SK-N-SH (cell line): Measurements from ENCODE around the gene GPR152. TPM values are rescaled to one million over a fixed set of nuclear protein-coding genes. Genes with fewer than 3 reads are reported as not detected.

Experiments
- CTCF ChIA-PET: fragments of 300-600, 350-600 bp; formaldehyde crosslinking; extraction: SDS; loops from one replicate; lab custom pipeline; 2021; lab: Yijun Ruan, JAX
- POLR2A ChIA-PET: fragments of 350-600 bp; sonication (Branson Sonifier 250); formaldehyde crosslinking; extraction: SDS; loops from one replicate; lab custom pipeline; 2020; ENCODE audit warnings: antibody characterized with exemption, inconsistent platforms; lab: Yijun Ruan, JAX
- DNase-seq: peaks from one replicate; pipeline ENCODE4 v3.0.0; 2012
- H2AFZ ChIP-seq: fragments of 200-600 bp; sonication (generic); 2 replicates; pipeline ENCODE4 v1.8.1; 2016; ENCODE audit warnings: antibody characterized with exemption, mild to moderate bottlenecking, low read depth
- H3F3A ChIP-seq: fragments of 200-600 bp; sonication (generic); replicated peaks from 2 replicates; pipeline ENCODE3; 2016; ENCODE audit warnings: antibody characterized with exemption, mild to moderate bottlenecking; ENCODE audit not compliant: insufficient read depth
- H3K27ac ChIP-seq, 2 experiments: fragments of 200-500 bp in 1 of 2; fragments of 200-600 bp in 1 of 2; sonication (Bioruptor generic) in 1 of 2; sonication (generic), shearing (Covaris generic) in 1 of 2; 2 replicates each; pipeline versions ENCODE4 v1.5.1 to v1.6.1; 2014 to 2016; ENCODE audit warnings: low read depth in 2 of 2, inconsistent platforms in 1 of 2, low read length in 1 of 2, mild to moderate bottlenecking in 1 of 2, mixed read lengths in 1 of 2
- H3K27me3 ChIP-seq: fragments of 200-600 bp; sonication (generic), shearing (Covaris generic); 2 replicates; pipeline ENCODE4 v1.6.1; 2016; ENCODE audit warnings: mixed run types; ENCODE audit not compliant: insufficient read depth
- H3K36me3 ChIP-seq, 2 experiments: fragments of 200-500 bp in 1 of 2; fragments of 200-600 bp in 1 of 2; sonication (Bioruptor generic) in 1 of 2; sonication (generic) in 1 of 2; replicated peaks in 1 of 2; 2 replicates each; pipeline versions ENCODE3 to v1.5.1; 2014 to 2016; ENCODE audit warnings: low read length in 1 of 2, mild to moderate bottlenecking in 1 of 2; ENCODE audit not compliant: insufficient read depth in 2 of 2, control insufficient read depth in 1 of 2
- H3K4me1 ChIP-seq, 2 experiments: fragments of 200-500 bp in 1 of 2; fragments of 200-600 bp in 1 of 2; sonication (Bioruptor generic) in 1 of 2; sonication (generic), shearing (Covaris generic) in 1 of 2; 2 replicates each; pipeline versions ENCODE4 v1.5.1 to v1.6.1; 2014 to 2016; ENCODE audit warnings: low read depth in 1 of 2, low read length in 1 of 2, mixed run types in 1 of 2; ENCODE audit not compliant: insufficient read depth in 2 of 2, control insufficient read depth in 1 of 2
- H3K4me2 ChIP-seq: fragments of 200-600 bp; sonication (generic), shearing (Covaris generic); 2 replicates; pipeline ENCODE4 v1.6.1; 2017; ENCODE audit warnings: mixed run types
- H3K4me3 ChIP-seq, 2 experiments: fragments of 200-500 bp in 1 of 2; fragments of 200-600 bp in 1 of 2; sonication (Bioruptor generic) in 1 of 2; sonication (generic), shearing (Covaris generic) in 1 of 2; 2 replicates each; pipeline versions ENCODE4 v1.5.1 to v1.8.1; 2014 to 2016; ENCODE audit warnings: low read depth in 2 of 2, inconsistent platforms in 1 of 2, low read length in 1 of 2, mild to moderate bottlenecking in 1 of 2, mixed read lengths in 1 of 2, moderate library complexity in 1 of 2
- H3K79me2 ChIP-seq: fragments of 200-600 bp; sonication (generic); 2 replicates; pipeline ENCODE4 v1.8.1; 2017; ENCODE audit warnings: mild to moderate bottlenecking; ENCODE audit not compliant: insufficient read depth
- H3K9ac ChIP-seq: fragments of 200-600 bp; sonication (generic); 2 replicates; pipeline ENCODE4 v1.6.1; 2017; ENCODE audit warnings: mixed run types
- H3K9me2 ChIP-seq: fragments of 200-600 bp; sonication (generic); 2 replicates; pipeline ENCODE4 v1.6.1; 2017; ENCODE audit warnings: mixed run types
- H3K9me3 ChIP-seq: fragments of 200-600 bp; sonication (generic); 2 replicates; pipeline ENCODE4 v1.6.1; 2017; ENCODE audit warnings: mixed run types, mild to moderate bottlenecking, moderate library complexity
- H4K20me1 ChIP-seq: fragments of 200-600 bp; sonication (generic); 2 replicates; pipeline ENCODE4 v1.6.1; 2017; ENCODE audit warnings: mild to moderate bottlenecking, mixed run types; ENCODE audit not compliant: insufficient read depth
- ELF1 ChIP-seq: IDR thresholded peaks from 2 replicates; pipeline ENCODE4 v1.4.0; 2012
- EP300 ChIP-seq, 2 experiments: IDR thresholded peaks; 2 replicates each; pipeline versions ENCODE4 v1.4.0 to v1.6.1; 2012; ENCODE audit warnings: borderline replicate concordance in 1 of 2, low read depth in 1 of 2, low read length in 1 of 2
- FOSL2 ChIP-seq: IDR thresholded peaks from 2 replicates; pipeline ENCODE4 v1.4.0; 2012; ENCODE audit warnings: low read depth, mild to moderate bottlenecking, moderate library complexity, borderline replicate concordance
- NFIC ChIP-seq: IDR thresholded peaks from 2 replicates; pipeline ENCODE4 v1.4.0; 2012; ENCODE audit warnings: borderline replicate concordance
- RAD21 ChIP-seq: IDR thresholded peaks from 2 replicates; pipeline ENCODE4 v1.6.1; 2012; ENCODE audit warnings: mild to moderate bottlenecking, low read length
- RCOR1 ChIP-seq: fragments of 150-350 bp; IDR thresholded peaks from 2 replicates; pipeline ENCODE4 v1.6.1; 2017; ENCODE audit warnings: antibody characterized with exemption, low read length
- SIN3A ChIP-seq: IDR thresholded peaks from 2 replicates; pipeline ENCODE4 v1.6.1; 2012; ENCODE audit warnings: low read depth, mild to moderate bottlenecking, low read length, moderate library complexity, borderline replicate concordance
- TAF1 ChIP-seq: IDR thresholded peaks from 2 replicates; pipeline ENCODE4 v1.6.1; 2012; ENCODE audit warnings: low read depth, mild to moderate bottlenecking, low read length, moderate library complexity, borderline replicate concordance
- TCF12 ChIP-seq: IDR thresholded peaks from 2 replicates; pipeline ENCODE4 v1.4.0; 2012
- YY1 ChIP-seq: IDR thresholded peaks from 2 replicates; pipeline ENCODE4 v1.4.0; 2012; ENCODE audit warnings: low read depth, mild to moderate bottlenecking
- WGBS: methylation state at CpG from one replicate; pipeline ENCODE4 v1.1.6; 2017; ENCODE audit warnings: low lambda C conversion rate; 5-methylcytosine and 5-hydroxymethylcytosine counted together
- polyA plus RNA-seq, 3 experiments: library from polyadenylated mRNA; depleted of rRNA; stranded (reverse); fragments of >200 nt; gene quantifications; 2 replicates each; pipeline ENCODE4 v1.2.3, GENCODE V29; 2012
- TF ChIP-seq, protein P1 (sequence below): fragments of 150-350 bp; IDR thresholded peaks from 2 replicates; pipeline ENCODE4 v1.6.1; 2017; ENCODE audit warnings: antibody characterized with exemption, low read length, low read depth, borderline replicate concordance
- TF ChIP-seq, protein P2 (sequence below): fragments of 200-600 bp; sonication (generic); IDR thresholded peaks from 2 replicates; pipeline ENCODE4 v1.6.1; 2017; ENCODE audit warnings: antibody characterized with exemption, mild to moderate bottlenecking, moderate library complexity
- TF ChIP-seq, protein P3 (sequence below): IDR thresholded peaks from 2 replicates; pipeline ENCODE4 v1.4.0; 2012; ENCODE audit warnings: low read depth
- TF ChIP-seq, protein P4 (sequence below): IDR thresholded peaks from 2 replicates; pipeline ENCODE4 v1.6.1; 2012; ENCODE audit warnings: mild to moderate bottlenecking, low read depth, low read length, moderate library complexity

Gene GPR152
- polyA plus RNA-seq, 1 of the 3 experiments (the other 2 are of a cell fraction) = not detected

DNA sequence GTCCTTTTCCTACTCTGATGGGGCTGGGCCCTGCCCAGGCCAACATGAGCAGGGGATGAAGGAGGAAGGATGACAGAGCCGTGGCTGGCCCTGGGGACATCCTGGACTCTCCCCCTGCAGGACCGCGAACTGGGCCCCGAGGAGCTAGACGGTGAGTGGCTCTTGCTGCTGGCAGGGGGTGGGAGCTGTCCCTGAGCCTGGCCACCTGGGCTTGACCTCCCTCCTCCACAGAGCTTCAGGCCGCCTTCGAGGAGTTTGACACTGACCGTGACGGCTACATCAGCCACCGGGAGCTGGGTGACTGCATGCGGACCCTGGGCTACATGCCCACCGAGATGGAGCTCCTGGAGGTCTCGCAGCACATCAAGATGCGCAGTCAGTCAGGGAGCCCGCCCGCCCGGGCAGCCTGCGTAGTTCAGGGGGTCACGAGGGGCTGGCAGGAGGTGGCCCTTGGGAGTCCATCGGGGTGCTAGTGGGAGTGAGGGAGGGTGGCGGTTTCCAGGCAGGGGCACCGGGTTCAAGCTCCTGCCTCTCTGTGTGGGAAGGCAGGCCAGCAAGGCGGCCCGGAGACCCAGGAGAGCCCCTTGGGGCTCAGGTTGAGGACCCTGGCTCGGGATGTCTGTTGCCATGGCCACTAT lies 3.7 kb upstream of the GPR152 start:
- WGBS = no CpG with 5 or more reads among the region's 25 CpGs
- H3K9me3 ChIP-seq = no peaks in the 10 kb centered on the region
- no peak overlapping the region for H2AFZ ChIP-seq
- no peak for DNase-seq
- ChIA-PET POLR2A (no interaction called here), CTCF (no interaction called here)
- H3K79me2 ChIP-seq = no peaks in the 10 kb centered on the region
- peaks cover 0 to 4% of the 10 kb centered on the region in 2 experiments; a peak in 1 of 4 replicates for H3K4me1 ChIP-seq
- peaks cover 3% of the 10 kb centered on the region for H3F3A ChIP-seq
- H3K9me2 ChIP-seq = no peaks in the 10 kb centered on the region
- no peaks in the 10 kb centered on the region for H4K20me1 ChIP-seq
- no peaks in the 10 kb centered on the region for H3K27me3 ChIP-seq
- no peak overlapping the region for H3K4me2 ChIP-seq
- H3K9ac ChIP-seq = no peak overlapping the region
- no peak overlapping the region for H3K4me3 ChIP-seq
- H3K27ac ChIP-seq = no peak overlapping the region
- H3K36me3 ChIP-seq = no peaks in the 10 kb centered on the region
- no peak for TF ChIP-seq TAF1
- TF ChIP-seq, protein P1, sequence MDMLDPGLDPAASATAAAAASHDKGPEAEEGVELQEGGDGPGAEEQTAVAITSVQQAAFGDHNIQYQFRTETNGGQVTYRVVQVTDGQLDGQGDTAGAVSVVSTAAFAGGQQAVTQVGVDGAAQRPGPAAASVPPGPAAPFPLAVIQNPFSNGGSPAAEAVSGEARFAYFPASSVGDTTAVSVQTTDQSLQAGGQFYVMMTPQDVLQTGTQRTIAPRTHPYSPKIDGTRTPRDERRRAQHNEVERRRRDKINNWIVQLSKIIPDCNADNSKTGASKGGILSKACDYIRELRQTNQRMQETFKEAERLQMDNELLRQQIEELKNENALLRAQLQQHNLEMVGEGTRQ = no peak
- no peak for TF ChIP-seq EP300 (IDR thresholded peaks at IDR 0.05; ENCODE audit: borderline replicate concordance in 1 of 2, low read depth in 1 of 2, low read length in 1 of 2)
- TF ChIP-seq FOSL2 = no peak
- TF ChIP-seq RCOR1 = no peak
- no peak for TF ChIP-seq RAD21
- TF ChIP-seq SIN3A = no peak
- TF ChIP-seq, protein P2, sequence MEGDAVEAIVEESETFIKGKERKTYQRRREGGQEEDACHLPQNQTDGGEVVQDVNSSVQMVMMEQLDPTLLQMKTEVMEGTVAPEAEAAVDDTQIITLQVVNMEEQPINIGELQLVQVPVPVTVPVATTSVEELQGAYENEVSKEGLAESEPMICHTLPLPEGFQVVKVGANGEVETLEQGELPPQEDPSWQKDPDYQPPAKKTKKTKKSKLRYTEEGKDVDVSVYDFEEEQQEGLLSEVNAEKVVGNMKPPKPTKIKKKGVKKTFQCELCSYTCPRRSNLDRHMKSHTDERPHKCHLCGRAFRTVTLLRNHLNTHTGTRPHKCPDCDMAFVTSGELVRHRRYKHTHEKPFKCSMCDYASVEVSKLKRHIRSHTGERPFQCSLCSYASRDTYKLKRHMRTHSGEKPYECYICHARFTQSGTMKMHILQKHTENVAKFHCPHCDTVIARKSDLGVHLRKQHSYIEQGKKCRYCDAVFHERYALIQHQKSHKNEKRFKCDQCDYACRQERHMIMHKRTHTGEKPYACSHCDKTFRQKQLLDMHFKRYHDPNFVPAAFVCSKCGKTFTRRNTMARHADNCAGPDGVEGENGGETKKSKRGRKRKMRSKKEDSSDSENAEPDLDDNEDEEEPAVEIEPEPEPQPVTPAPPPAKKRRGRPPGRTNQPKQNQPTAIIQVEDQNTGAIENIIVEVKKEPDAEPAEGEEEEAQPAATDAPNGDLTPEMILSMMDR = no peak
- TF ChIP-seq, protein P3, sequence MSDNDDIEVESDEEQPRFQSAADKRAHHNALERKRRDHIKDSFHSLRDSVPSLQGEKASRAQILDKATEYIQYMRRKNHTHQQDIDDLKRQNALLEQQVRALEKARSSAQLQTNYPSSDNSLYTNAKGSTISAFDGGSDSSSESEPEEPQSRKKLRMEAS = no peak
- no peak for TF ChIP-seq NFIC

DNA sequence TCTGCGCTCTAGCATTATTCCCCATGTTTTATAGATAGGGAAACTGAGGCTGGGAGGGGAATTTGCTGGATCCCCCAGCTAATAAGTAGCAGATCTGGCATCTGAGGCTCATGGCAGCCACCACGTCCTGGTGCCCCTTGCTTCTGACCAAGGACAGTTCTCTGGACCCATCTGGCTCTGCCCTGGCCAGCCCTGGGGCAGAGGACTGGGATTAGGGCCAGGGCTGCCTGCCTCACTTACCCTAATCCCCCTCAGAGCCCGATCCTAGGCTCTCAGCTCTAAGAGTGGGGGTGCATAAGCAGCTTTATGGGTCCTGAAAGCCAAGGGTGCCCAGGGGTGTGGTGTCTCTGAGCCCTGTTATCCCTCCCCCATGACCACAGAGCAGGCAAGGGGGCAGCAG lies 2.5 kb upstream of the GPR152 start, which contains the start of gene CABP4:
Gene CABP4, plus strand, starts transcription at position 301 of the 400 bp plus-strand sequence. Its CDS starts 70 bp downstream, at position 371.
- 50% methylated on average over 2 of the region's 3 CpGs for WGBS
- Histone ChIP-seq H3K9me2 (no peaks in the 10 kb centered on the region), H3K27me3 (no peaks in the 10 kb centered on the region), H3K4me1 (peaks cover 0 to 4% of the 10 kb centered on the region in 2 experiments; a peak in 1 of 4 replicates), H3F3A (no peaks in the 10 kb centered on the region), H3K27ac (no peak within 1 kb of the TSS), H3K36me3 (no peaks in the 10 kb centered on the region), H4K20me1 (no peaks in the 10 kb centered on the region), H2AFZ (no peak within 1 kb of the TSS), H3K4me2 (no peak within 1 kb of the TSS), H3K9ac (no peak within 1 kb of the TSS), H3K9me3 (no peaks in the 10 kb centered on the region), H3K4me3 (no peak within 1 kb of the TSS), H3K79me2 (no peaks in the 10 kb centered on the region)
- CTCF ChIA-PET = no interaction called here
- DNase-seq = no peak
- POLR2A ChIA-PET = no interaction called here
- TF ChIP-seq, protein P1 = no peak
- no peak for TF ChIP-seq YY1
- TF ChIP-seq FOSL2 = no peak
- TF ChIP-seq, protein P4, sequence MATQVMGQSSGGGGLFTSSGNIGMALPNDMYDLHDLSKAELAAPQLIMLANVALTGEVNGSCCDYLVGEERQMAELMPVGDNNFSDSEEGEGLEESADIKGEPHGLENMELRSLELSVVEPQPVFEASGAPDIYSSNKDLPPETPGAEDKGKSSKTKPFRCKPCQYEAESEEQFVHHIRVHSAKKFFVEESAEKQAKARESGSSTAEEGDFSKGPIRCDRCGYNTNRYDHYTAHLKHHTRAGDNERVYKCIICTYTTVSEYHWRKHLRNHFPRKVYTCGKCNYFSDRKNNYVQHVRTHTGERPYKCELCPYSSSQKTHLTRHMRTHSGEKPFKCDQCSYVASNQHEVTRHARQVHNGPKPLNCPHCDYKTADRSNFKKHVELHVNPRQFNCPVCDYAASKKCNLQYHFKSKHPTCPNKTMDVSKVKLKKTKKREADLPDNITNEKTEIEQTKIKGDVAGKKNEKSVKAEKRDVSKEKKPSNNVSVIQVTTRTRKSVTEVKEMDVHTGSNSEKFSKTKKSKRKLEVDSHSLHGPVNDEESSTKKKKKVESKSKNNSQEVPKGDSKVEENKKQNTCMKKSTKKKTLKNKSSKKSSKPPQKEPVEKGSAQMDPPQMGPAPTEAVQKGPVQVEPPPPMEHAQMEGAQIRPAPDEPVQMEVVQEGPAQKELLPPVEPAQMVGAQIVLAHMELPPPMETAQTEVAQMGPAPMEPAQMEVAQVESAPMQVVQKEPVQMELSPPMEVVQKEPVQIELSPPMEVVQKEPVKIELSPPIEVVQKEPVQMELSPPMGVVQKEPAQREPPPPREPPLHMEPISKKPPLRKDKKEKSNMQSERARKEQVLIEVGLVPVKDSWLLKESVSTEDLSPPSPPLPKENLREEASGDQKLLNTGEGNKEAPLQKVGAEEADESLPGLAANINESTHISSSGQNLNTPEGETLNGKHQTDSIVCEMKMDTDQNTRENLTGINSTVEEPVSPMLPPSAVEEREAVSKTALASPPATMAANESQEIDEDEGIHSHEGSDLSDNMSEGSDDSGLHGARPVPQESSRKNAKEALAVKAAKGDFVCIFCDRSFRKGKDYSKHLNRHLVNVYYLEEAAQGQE = no peak
- no peak for TF ChIP-seq NFIC
- TF ChIP-seq ELF1 = no peak
- no peak for TF ChIP-seq TCF12
- no peak for TF ChIP-seq TAF1
